Naive thymus-derived CD8-positive, alpha-beta T cell (primary cell): Measurements from ENCODE around the gene USF3. TPM values are rescaled to one million over a fixed set of nuclear protein-coding genes. Genes with fewer than 3 reads are reported as not detected.
A peak's percentile ranks its signal among the peaks of the same experiment; 100 is the strongest.

Experiments
- ATAC-seq, 2 donors: fragments of 150-1000 bp; cut with Tn5 transposase in 1 of 2; sonication (Bioruptor Pico), chemical (Tn5 transposase) in 1 of 2; 1 replicate in 1 of 2; 2 replicates in 1 of 2; pipeline ENCODE4 v1.10.0; 2021; ENCODE audit warnings: mild to moderate bottlenecking in 2 of 2, moderate library complexity in 2 of 2
- POLR2A ChIA-PET: fragments of 350-600 bp; sonication (Branson Sonifier 250); formaldehyde crosslinking; loops from one replicate; lab custom pipeline; 2021; ENCODE audit warnings: antibody characterized with exemption; lab: Charles Lee
- DNase-seq, 10 donors: peaks; one replicate each; pipeline versions ENCODE4 v3.0.0 to v3.0.0-alpha.2; 2020 to 2022
- H3K27ac Mint-ChIP-seq, 10 donors: one replicate each; pipeline ENCODE4 v1.8.0; 2020 to 2022; ENCODE audit warnings: mild to moderate bottlenecking in 10 of 10, mixed read lengths in 10 of 10, moderate library complexity in 4 of 10, inconsistent platforms in 1 of 10
- H3K27me3 Mint-ChIP-seq, 5 donors: one replicate each; pipeline ENCODE4 v1.8.0; 2021 to 2022; ENCODE audit warnings: mixed read lengths in 5 of 5
- H3K36me3 Mint-ChIP-seq, 3 donors: one replicate each; pipeline ENCODE4 v1.8.0; 2020 to 2022; ENCODE audit warnings: mixed read lengths in 3 of 3, mild to moderate bottlenecking in 2 of 3, inconsistent platforms in 1 of 3
- H3K4me1 Mint-ChIP-seq, 4 donors: one replicate each; pipeline ENCODE4 v1.8.0; 2021 to 2022; ENCODE audit warnings: mixed read lengths in 4 of 4
- H3K4me3 Mint-ChIP-seq, 10 donors: one replicate each; pipeline ENCODE4 v1.8.0; 2020 to 2022; ENCODE audit warnings: mild to moderate bottlenecking in 10 of 10, mixed read lengths in 10 of 10, moderate library complexity in 6 of 10, inconsistent platforms in 1 of 10
- H3K9me3 Mint-ChIP-seq, 9 donors: one replicate each; pipeline ENCODE4 v1.8.0; 2020 to 2022; ENCODE audit warnings: mixed read lengths in 9 of 9, mild to moderate bottlenecking in 3 of 9, inconsistent platforms in 1 of 9, moderate library complexity in 1 of 9
- polyA plus RNA-seq, 3 donors: library from polyadenylated mRNA; unstranded; fragments of 300-500 nt; fragmentation: Illumina TruSeq; gene quantifications; one replicate each; pipeline ENCODE4 v1.2.3, GENCODE V29; 2021
- total RNA-seq, 8 experiments: library from RNA in 2 of 8; stranded (reverse) in 2 of 8; gene quantifications; one replicate each; pipeline ENCODE4 v1.2.3 and lab custom pipeline; 2021 to 2026

Gene USF3
- total and polyA plus RNA-seq, 5 experiments from 2014 or later = 2.4 to 25.2 (median 4.3) TPM

DNA sequence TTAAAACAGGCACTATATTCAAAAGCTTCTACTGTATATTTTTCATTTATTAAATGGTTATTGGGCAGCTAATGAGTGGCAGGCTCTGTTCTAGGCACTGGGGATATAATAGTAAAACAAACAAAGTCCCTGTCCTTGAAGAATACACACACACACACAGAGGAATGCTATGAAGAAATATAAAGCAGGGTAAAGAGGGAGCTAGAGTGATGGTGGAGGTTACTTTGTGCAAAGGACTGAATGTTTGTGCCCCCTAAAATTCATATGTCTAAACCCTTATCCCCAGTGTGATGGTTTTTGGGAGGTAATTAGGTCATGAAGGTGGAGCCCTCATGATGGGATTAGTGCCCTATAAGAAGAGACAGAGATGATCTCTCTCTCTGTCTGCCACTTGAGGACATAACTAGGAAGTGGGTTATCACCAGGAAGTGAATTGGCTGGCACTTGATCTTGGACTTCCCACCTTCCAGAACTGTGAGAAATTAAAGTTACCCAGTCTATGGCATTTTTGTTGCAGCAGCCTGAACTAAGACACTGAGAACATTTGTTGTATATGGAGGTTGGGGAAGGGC, 31.8 kb downstream of the USF3 start:
- Mint-ChIP-seq H3K27me3 (no peaks in the 10 kb centered on the region), H3K36me3 (peaks cover 22 to 75% (median 40%) of the 10 kb centered on the region in 3 donors), H3K9me3 (peaks cover 0 to 3% (median 0%) of the 10 kb centered on the region in 9 donors), H3K4me1 (peaks cover 10 to 57% (median 27%) of the 10 kb centered on the region in 4 donors), H3K27ac (peak overlapping the region in 3 of 10 donors; percentile 10 to 16 (median 11)), H3K4me3 (no peak overlapping the region)
- ATAC-seq = no peak
- DNase-seq = no peak
- POLR2A ChIA-PET = no interaction called here

DNA sequence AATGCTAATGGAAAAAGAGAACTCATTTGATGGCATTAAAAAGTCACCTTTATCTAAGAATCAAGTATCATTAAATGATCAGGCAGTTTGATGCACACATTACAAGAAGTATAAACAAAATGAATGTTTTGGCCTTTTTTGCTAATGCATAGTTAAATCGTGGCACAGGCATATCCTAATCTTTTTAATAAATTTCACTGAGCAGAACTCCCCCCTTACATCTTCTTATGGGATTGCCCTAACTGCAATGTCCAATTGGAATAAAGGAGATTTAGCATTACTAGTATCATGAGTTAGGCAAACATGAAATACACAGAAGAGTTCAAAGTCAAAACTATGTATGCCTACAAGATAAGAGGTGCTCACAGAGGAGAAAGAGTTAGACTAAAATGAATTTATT, 32.7 kb downstream of the USF3 start:
- no peak for DNase-seq
- Mint-ChIP-seq H3K27ac (peak overlapping the region in 1 of 10 donors; percentile 42), H3K36me3 (peaks cover 26 to 76% (median 48%) of the 10 kb centered on the region in 3 donors), H3K4me1 (peaks cover 14 to 59% (median 21%) of the 10 kb centered on the region in 4 donors), H3K4me3 (no peak overlapping the region), H3K27me3 (no peaks in the 10 kb centered on the region), H3K9me3 (peaks cover 0 to 9% (median 0%) of the 10 kb centered on the region in 9 donors)
- POLR2A ChIA-PET = no interaction called here
- ATAC-seq = no peak

DNA sequence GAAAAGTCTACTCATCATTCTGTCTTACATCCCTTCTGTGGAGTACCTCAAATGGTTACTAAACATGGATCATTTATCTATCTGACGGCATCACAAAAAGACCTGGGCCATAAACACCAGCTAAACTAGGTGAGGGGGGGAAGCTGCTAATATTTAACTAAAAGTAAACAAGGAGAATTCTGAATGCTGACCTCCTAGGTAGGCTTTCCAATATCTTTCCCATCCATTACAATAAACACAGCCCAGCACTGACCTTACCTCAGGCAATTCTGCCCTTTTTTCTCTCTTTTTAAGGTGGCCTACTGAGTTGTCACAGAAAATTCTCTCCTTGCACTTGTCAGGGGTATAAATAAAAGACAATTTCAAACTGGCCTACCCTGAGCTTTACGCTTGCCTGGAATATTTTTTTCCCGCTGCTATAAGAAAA, 33.1 kb downstream of the USF3 start:
- H3K27ac Mint-ChIP-seq = peak overlapping the region in 2 of 10 donors; percentile 42 to 57
- POLR2A ChIA-PET = no interaction called here
- no peak overlapping the region for H3K4me3 Mint-ChIP-seq
- ATAC-seq (no peak), DNase-seq (no peak)
- H3K4me1 Mint-ChIP-seq = peaks cover 13 to 58% (median 17%) of the 10 kb centered on the region in 4 donors
- no peaks in the 10 kb centered on the region for H3K27me3 Mint-ChIP-seq
- peaks cover 0 to 9% (median 0%) of the 10 kb centered on the region in 9 donors for H3K9me3 Mint-ChIP-seq
- peaks cover 26 to 76% (median 52%) of the 10 kb centered on the region in 3 donors for H3K36me3 Mint-ChIP-seq

DNA sequence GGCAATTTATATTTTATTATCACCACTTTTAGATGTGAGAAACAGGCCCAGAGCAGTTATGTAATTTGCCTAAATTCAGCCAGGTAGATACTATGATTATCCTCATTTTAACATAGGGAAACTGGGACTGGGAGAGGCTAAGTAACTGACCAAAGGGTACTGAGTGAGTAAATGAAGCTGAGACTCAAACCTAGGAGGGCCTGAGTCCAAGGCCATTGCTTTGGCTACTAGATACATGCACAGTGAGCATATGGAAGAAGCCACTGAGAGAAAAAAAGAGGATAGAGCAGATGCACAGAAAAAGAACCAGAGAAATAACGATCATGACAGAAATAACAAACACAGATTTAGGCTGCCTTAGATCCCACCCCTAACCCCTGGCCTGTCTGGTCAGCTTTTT, 33.6 kb downstream of the USF3 start:
- no peak for DNase-seq
- no peaks in the 10 kb centered on the region for H3K27me3 Mint-ChIP-seq
- peaks cover 0 to 9% (median 0%) of the 10 kb centered on the region in 9 donors for H3K9me3 Mint-ChIP-seq
- peaks cover 10 to 58% (median 12%) of the 10 kb centered on the region in 4 donors for H3K4me1 Mint-ChIP-seq
- no peak for ATAC-seq
- POLR2A ChIA-PET = no interaction called here
- H3K36me3 Mint-ChIP-seq = peaks cover 31 to 80% (median 58%) of the 10 kb centered on the region in 3 donors
- no peak overlapping the region for H3K4me3 Mint-ChIP-seq
- peak overlapping the region in 2 of 10 donors; percentile 42 to 57 for H3K27ac Mint-ChIP-seq

DNA sequence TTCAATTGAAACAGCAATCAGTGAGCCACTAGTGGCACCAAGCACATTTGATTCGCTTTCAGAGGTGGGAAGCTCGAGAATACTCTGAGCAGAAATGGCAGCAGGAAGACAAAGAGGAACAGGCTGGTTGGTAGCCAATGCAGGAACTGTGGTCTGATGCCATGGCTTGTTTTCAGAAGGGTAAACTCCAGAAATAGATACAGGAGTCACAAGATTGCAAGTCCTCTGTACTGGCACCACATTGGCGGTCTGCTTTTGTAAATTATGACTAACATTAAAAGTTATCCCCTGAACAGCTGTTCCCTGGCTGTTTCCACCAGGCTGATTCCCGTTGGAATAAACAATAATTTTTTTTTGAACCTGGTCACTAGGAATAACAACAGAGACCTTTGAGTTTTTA, 35.5 kb downstream of the USF3 start:
- Mint-ChIP-seq H3K27ac (peak overlapping the region in 2 of 10 donors; percentile 47 to 75), H3K27me3 (no peaks in the 10 kb centered on the region), H3K4me3 (peak overlapping the region in 1 of 10 donors; percentile 41), H3K36me3 (peaks cover 44 to 91% (median 68%) of the 10 kb centered on the region in 3 donors), H3K4me1 (peaks cover 5 to 60% (median 12%) of the 10 kb centered on the region in 4 donors), H3K9me3 (peaks cover 0 to 18% (median 2%) of the 10 kb centered on the region in 9 donors)
- ATAC-seq (no peak), DNase-seq (no peak)
- POLR2A ChIA-PET = no interaction called here

DNA sequence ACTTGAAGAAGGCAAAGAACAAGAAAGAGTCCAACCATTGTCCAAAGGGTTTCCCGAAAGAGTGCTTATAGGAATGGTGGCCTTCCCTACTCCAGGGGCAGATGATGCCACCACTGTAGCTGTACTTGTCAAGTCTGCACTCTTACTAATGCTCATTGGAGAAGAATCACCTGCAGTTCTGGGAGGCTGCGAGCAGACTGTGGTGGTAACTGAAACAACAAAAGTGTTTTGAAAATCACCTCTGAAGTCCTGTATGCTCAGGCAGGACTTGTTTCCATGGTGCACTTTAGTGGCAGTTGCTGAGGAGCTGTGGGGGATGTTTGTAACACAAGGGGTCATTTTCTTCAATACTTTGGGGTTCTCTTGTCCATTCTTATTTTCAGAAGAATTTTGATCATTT, 36.0 kb downstream of the USF3 start:
- Mint-ChIP-seq H3K27me3 (no peaks in the 10 kb centered on the region), H3K4me3 (peak overlapping the region in 1 of 10 donors; percentile 41), H3K36me3 (peaks cover 44 to 91% (median 72%) of the 10 kb centered on the region in 3 donors), H3K9me3 (peaks cover 0 to 18% (median 3%) of the 10 kb centered on the region in 9 donors), H3K4me1 (peaks cover 5 to 64% (median 12%) of the 10 kb centered on the region in 4 donors), H3K27ac (peak overlapping the region in 2 of 10 donors; percentile 47 to 75)
- DNase-seq (no peak), ATAC-seq (no peak)
- POLR2A ChIA-PET = no interaction called here

DNA sequence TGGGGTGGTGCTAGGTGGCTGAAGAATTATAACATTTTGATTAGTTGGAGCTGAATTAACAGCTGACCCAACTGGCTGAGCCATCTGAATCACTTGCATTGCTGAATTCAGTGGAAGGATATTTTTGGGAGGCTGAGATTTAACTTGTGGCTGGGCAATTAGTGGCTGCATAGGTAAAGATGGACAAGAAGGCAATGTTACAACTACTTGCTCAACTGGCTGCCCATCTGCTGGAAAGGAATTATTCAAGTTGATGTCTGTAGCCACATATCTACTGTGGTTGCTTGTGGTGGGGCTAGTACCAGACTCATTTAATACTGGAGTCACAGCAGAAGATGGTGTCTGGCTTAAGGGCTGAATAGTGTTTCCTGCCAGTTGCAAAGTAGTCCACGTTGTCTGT, 36.4 kb downstream of the USF3 start:
- POLR2A ChIA-PET = interaction anchor here (1.5 kb wide), 1 partner anchor 36 kb away, joined by 4 read pairs; the partner anchor contains the start of gene USF3
- H3K4me1 Mint-ChIP-seq = peaks cover 3 to 68% (median 12%) of the 10 kb centered on the region in 4 donors

DNA sequence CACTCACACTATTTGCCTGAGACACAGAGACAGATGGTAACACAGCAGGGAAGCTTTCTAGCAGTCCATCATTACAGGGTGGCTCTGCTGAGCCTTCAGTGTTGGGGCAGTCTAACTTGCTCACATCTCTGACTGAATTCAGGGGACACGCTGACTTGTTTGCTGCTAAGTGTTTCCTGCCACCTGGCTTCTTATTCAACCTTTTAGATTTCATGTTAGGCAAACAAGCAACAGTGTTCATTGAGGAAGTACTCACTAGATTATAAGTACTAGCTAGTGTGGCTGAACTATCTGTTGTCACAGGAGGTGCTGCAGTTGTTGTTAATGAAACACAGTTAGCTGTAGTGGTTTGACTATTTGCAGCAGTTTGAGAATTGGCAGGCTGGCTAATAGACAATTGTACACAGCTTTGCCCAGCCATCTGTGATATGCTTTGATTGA, 37.3 kb downstream of the USF3 start:
- no peaks in the 10 kb centered on the region for H3K27me3 Mint-ChIP-seq
- H3K4me1 Mint-ChIP-seq = peaks cover 0 to 65% (median 11%) of the 10 kb centered on the region in 4 donors
- peaks cover 0 to 18% (median 3%) of the 10 kb centered on the region in 9 donors for H3K9me3 Mint-ChIP-seq
- peak in 1 of 2 donors; percentile 35 for ATAC-seq
- H3K36me3 Mint-ChIP-seq = peaks cover 37 to 86% (median 67%) of the 10 kb centered on the region in 3 donors
- no peak for DNase-seq
- peak overlapping the region in 3 of 10 donors; percentile 15 to 64 (median 41) for H3K27ac Mint-ChIP-seq
- H3K4me3 Mint-ChIP-seq = peak overlapping the region in 1 of 10 donors; percentile 12
- POLR2A ChIA-PET = interaction anchor here (1.5 kb wide), 1 partner anchor 37 kb away, joined by 4 read pairs; the partner anchor contains the start of gene USF3

More for the DNA sequence above, 36.4 kb downstream of the USF3 start:
- H3K4me3 Mint-ChIP-seq = no peak overlapping the region
- DNase-seq (no peak), ATAC-seq (no peak)
- H3K27ac Mint-ChIP-seq = peak overlapping the region in 3 of 10 donors; percentile 41 to 64 (median 47)
- H3K36me3 Mint-ChIP-seq = peaks cover 42 to 90% (median 70%) of the 10 kb centered on the region in 3 donors
- H3K27me3 Mint-ChIP-seq = no peaks in the 10 kb centered on the region
- H3K9me3 Mint-ChIP-seq = peaks cover 0 to 18% (median 3%) of the 10 kb centered on the region in 9 donors

DNA sequence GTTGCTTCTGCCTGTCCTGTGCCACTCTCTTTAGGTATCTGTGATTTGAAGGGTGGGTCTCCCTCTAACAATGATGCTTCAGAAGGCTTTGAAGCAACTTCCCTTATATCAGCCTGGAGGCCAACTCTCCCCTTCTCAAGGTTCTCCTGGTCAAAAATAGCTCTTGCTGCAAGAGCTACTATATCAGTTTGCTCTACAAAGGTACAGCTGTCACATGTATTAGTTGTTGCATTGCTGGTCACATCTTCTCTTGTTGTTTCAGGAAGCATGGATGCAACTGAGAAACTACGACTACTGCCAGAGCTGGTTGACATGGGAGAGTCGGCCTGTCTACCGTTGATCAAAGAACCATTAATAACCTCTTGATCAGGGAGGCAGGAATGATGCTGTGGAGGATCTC, 38.3 kb downstream of the USF3 start:
- Mint-ChIP-seq H3K27me3 (no peaks in the 10 kb centered on the region), H3K36me3 (peaks cover 37 to 76% (median 62%) of the 10 kb centered on the region in 3 donors), H3K4me3 (no peak overlapping the region), H3K9me3 (peaks cover 0 to 18% (median 3%) of the 10 kb centered on the region in 9 donors), H3K4me1 (peaks cover 0 to 63% (median 11%) of the 10 kb centered on the region in 4 donors), H3K27ac (peak overlapping the region in 2 of 10 donors; percentile 33 to 64)
- POLR2A ChIA-PET = no interaction called here
- DNase-seq (no peak), ATAC-seq (no peak)

DNA sequence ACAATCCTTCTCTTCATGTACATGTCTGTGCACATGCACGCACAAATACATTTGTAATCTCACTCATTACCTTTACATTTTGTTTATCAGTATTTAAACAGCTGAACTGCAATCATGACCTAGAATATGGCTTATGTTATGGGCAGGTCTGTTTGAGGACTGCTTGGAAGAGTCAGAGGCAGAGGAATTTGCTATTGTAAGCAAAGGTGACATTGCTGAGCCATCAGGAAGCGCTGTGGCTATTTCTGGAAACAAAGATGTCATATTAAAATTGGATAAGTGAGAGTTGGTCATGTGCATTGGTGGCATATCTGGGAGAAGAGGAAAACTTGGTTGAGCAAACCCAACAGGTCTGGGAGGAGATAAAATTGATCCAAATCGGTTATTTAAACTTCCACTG, 41.6 kb downstream of the USF3 start:
- POLR2A ChIA-PET = no interaction called here
- peaks cover 2 to 40% (median 10%) of the 10 kb centered on the region in 4 donors for H3K4me1 Mint-ChIP-seq
- peak overlapping the region in 3 of 10 donors; percentile 4 to 63 (median 51) for H3K27ac Mint-ChIP-seq
- peaks cover 28 to 54% (median 48%) of the 10 kb centered on the region in 3 donors for H3K36me3 Mint-ChIP-seq
- H3K27me3 Mint-ChIP-seq = no peaks in the 10 kb centered on the region
- ATAC-seq = no peak
- H3K4me3 Mint-ChIP-seq = no peak overlapping the region
- H3K9me3 Mint-ChIP-seq = peaks cover 0 to 17% (median 3%) of the 10 kb centered on the region in 9 donors
- no peak for DNase-seq

DNA sequence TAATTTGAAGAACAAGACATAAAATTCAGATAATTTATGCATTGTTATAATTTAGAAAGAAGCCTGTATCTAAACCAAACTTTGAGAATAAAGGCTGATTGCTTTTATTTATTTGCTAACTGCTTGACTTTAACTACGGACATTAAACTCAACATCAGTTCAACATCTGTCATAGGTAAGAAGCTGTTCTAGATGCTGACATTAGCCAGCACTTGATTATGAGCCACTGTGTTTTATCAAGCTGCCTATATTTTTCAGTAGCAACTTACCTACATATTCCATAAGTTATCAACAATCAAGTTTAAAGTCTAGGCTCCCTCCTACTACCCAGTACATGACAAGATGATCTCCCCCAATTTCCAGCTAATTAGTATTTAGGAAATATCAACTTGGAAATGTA, 42.1 kb downstream of the USF3 start:
- peaks cover 0 to 13% (median 3%) of the 10 kb centered on the region in 9 donors for H3K9me3 Mint-ChIP-seq
- POLR2A ChIA-PET = no interaction called here
- H3K27ac Mint-ChIP-seq = no peak overlapping the region
- no peak for DNase-seq
- no peak overlapping the region for H3K4me3 Mint-ChIP-seq
- H3K36me3 Mint-ChIP-seq = peaks cover 23 to 54% (median 43%) of the 10 kb centered on the region in 3 donors
- peaks cover 2 to 35% (median 8%) of the 10 kb centered on the region in 4 donors for H3K4me1 Mint-ChIP-seq
- H3K27me3 Mint-ChIP-seq = no peaks in the 10 kb centered on the region
- ATAC-seq = no peak

DNA sequence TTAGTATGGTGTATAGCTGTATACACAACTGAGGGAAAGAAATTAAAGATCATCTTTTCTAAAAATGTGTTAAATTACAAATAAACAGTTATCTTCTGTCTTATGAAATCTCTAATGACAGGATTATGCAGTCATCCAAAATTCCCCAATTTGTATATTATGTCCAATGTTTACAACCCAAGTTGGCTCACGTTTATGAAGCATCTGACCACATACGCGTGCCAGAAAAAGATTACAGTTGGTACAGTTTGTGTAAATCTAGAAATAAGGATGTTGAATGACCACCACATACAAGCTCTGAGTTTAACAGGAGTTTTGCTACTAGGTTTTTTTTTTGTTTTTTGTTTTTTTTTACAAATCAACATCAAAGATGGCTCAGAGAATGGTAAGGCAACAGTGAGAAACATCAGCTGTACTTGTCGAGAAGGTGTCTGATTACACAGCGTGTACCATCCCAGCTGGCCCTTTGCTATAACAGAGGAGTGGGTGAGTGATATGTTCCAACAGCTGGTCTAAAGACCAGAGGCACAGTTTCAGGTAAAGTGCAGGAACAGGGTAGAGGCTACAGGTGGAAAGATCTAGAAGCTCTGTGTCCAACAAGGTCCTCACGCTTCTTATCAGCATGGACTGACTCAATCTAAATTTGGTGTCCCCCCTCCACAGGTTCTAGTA, 47.1 kb downstream of the USF3 start:
- Mint-ChIP-seq H3K27me3 (no peaks in the 10 kb centered on the region), H3K36me3 (peaks cover 10 to 33% (median 23%) of the 10 kb centered on the region in 3 donors), H3K9me3 (peaks cover 3 to 31% (median 12%) of the 10 kb centered on the region in 9 donors), H3K4me1 (peaks cover 0 to 4% (median under 1%) of the 10 kb centered on the region in 4 donors), H3K27ac (no peak overlapping the region), H3K4me3 (no peak overlapping the region)
- POLR2A ChIA-PET = no interaction called here
- ATAC-seq = no peak
- DNase-seq = no peak
